A204.1 (cell line): ENCODE results near the gene LPAR3.

ENCODE experiments used
- FAIRE-seq: peaks from 2 replicates; lab custom pipeline; 2012; peaks lifted over from hg19 to GRCh38; lab: Jason Lieb, UNC

The LPAR3 gene

DNA sequence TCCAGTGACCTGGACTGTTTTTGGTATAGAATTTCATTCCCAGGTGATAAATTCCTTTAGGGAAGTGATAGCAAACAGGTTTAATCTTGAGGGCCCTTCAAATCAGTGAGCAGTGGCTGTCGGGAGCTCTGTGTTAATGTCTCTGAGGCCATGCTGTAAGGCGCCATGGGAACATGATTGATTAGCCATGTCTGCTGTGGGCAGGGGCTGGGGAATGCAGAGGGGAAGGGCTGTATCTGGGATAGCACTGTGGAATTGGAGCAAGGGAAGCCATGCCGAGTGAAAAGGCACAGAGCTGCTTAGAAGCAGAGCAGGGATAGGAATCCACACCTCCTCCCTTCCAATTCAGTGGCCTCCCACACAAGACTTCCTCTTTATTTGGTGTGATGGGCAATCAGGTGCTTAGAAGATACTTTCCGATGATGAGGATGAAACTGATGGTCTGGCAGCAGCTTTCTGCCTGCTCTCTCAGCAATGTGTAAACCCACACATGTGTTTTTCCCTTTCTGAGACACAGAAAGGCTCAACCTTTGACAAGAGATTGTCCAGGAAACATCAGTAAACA lies 119.0 kb downstream of the LPAR3 start:
- no peak for FAIRE-seq

DNA sequence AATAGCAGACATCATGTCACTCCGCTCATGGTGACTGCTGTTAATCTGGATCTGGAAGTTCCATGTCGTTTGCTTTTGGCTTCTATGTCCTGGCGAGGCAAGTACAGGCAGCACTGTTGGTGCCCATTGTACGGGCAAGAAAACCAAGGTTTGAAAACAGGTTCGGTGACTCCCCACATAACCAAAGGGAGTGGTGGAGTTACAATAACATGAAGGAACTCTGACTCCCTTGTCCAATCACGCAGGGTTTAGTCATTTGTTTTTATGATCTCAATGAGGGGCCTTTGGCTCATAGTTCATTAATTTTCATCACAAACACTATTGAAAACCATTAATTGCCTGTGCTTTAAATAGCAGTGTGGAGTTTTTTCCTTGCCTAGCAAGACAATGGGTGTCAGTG lies 119.8 kb downstream of the LPAR3 start:
- FAIRE-seq: no peak

DNA sequence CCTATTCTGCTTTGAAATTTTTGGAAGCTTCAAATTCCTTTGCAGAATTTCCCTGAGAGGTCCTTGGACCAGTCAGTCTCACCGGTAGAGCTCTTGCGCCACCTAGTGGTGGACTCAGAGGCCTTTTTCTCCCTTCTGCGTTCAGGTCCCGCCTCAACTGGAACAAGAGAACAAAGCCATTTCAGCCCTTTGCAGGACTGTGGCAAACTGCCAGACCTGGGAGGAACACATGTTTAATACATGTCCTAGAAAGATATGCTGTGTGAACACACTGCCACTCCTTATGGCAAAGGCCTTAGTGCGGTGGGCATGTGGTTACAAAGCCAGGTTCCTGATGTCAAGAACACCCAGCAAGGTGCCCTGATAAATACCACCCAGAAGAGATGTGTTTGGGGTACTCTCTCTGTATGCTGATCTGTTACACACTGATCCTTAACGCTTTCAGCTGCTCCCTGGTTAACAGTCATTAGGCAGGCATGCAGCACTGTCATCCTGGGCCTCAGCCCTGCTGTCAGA lies 120.5 kb downstream of the LPAR3 start:
- FAIRE-seq: peak; percentile 70

DNA sequence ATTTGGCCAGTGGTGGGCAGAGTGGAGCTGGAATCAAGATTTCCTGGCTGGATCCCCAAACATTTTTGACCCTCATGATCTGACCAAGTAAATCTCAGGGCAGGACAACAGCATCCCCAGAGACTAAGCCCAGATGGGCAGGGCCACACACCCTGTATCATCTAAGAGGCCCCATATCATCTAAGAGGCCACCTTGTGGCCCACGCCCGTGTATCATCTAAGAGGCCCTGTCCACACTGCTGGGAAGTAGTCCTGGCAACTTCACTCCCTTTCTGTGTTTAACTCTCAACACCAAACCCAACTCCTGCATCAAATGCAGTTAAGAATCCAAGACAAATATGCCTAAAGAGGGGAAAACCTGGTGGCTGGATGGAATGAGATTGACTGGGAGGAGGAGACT lies 121.1 kb downstream of the LPAR3 start:
- FAIRE-seq: no peak

DNA sequence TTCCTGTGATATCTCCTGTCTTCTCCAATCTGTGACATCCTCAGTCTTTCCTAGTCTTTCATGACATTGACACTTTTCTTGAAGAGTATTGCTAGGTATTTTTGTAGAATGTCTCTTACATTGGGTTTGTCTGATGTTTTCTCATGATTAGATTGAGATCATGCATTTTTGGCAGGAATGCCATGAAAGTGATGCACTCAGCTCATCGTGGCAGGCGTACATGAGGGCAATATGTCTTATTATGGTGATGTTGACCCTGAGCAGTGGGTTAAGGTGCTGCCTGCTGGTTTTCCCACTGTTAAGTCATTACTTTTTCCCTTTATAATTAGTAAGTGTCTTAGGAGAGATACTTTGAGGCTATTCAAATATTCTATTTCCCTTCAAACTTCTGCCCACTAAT lies 122.5 kb downstream of the LPAR3 start:
- no peak for FAIRE-seq

DNA sequence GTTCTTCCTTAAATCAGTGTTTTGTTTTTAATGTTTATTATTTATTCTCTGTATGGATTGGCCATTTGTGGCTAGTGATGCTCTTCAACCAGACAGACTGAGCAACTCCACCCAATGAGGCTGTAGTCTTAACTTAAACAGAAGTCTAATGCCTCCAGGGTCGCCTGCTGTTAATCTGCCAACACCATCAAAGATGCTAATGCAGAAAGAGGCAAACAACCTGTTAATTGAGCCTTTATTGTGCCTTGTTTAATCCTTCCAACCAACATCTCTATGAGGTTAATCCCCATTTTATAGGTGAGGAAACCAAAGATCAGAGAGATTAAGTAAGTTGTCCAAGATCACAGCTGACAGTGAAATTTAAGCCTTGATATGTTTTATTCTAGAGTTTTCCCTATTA lies 123.4 kb downstream of the LPAR3 start:
- no peak for FAIRE-seq

DNA sequence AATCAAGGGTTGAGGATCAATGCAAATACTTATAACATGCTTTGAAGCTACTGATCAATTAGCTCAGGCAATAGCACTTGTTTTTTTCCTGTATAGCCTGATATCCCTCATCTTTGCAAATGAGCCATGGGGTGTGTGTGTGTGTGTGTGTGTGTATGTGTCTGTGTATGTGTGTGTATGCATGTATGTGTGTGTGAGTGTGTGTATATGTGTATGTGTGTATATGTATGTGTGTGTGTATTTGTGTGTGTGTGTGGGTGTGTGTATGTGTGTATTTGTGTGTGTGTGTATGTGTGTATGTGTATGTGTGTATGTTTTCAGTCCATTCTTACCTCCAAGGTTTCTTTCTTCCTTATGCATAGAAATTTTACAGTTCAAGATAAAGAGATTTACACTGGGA lies 124.4 kb downstream of the LPAR3 start:
- no peak for FAIRE-seq

DNA sequence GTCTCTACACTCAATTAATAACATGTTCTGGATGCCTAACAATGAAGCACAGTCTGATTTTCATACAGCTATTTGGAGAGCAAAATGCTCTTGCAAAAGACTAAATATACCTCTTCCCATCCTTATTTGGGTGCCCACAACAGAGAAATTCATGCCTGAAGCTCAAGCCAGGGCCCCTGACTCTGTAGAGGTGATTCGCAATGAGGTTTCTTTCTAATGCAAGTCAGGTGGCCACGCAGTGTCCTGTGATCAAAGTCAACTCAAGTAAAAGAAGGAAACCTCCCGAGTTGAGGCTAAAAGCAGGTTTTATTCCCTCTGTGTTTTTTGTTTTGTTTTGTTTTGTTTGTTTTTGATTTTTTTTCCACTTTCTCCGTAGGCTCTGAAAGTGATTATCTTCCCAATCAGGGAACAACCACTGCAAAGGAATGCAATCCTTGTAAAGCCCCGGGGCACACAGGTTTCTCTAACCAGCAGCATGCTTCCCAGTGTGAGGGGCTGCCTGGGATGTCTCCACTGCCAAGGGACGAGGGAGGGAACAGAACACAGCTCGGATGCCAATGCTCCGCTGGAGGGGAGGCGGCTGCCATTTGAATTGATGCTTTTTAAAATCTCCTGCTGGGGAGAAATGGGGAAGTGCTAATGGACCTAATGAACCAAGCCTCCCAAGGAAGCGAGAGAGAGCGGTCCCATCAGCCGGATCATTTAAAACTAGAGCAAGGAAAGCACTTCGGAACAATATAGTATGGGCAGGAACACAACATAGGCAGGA lies 128.9 kb downstream of the LPAR3 start:
- no peak for FAIRE-seq

DNA sequence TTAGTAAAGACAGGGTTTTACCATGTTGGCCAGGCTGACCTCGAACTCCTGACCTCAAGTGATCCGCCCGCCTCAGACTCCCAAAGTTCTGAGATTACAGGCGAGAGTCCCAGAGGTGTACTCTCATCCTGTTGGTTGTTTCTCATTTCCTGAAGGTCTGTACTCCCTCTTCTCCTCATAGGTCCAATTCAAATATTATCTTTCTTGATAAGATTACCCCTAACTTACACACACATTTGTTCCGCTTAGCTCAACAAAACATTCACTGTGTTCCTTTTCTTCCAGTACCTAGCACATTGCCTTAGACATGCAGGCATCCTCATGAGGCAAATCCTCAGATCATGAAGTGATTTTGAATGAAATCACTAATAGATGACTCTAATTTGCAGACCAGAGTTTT lies 130.3 kb downstream of the LPAR3 start:
- FAIRE-seq: no peak
